OCI-LY3 (cell line): ENCODE measurements around the gene GNAT3.

Experiments
- H2AFZ ChIP-seq: fragments of 200-600, 300-600 bp; shearing (Covaris generic); 2 replicates; pipeline ENCODE4 v1.6.0; 2014; ENCODE audit warnings: antibody characterized with exemption, low read depth, low read length
- H3K27ac ChIP-seq: fragments of 200-600, 300-600 bp; sonication (generic); 2 replicates; pipeline ENCODE4 v1.5.1; 2014; ENCODE audit warnings: mild to moderate bottlenecking, low read length, moderate library complexity, mixed read lengths
- H3K27me3 ChIP-seq: fragments of 200-600, 300-600 bp; sonication (generic); 2 replicates; pipeline ENCODE4 v1.6.1; 2014; ENCODE audit warnings: low read depth, low read length, mixed read lengths
- H3K36me3 ChIP-seq: fragments of 200-600, 300-600 bp; sonication (generic); replicated peaks from 2 replicates; pipeline ENCODE3; 2014; ENCODE audit warnings: low read depth, low read length, mixed read lengths
- H3K4me1 ChIP-seq: fragments of 300-600, 200-600 bp; sonication (generic); 2 replicates; pipeline ENCODE4 v1.6.1; 2014; ENCODE audit warnings: low read length, mixed read lengths
- H3K4me2 ChIP-seq: fragments of 200-600, 300-600 bp; sonication (generic); 2 replicates; pipeline ENCODE4 v1.6.1; 2014; ENCODE audit warnings: low read length, mixed read lengths
- H3K4me3 ChIP-seq: fragments of 300-600, 200-600 bp; sonication (generic); 2 replicates; pipeline ENCODE4 v1.5.1; 2014; ENCODE audit warnings: antibody characterized with exemption, mild to moderate bottlenecking, low read length, moderate library complexity
- H3K79me2 ChIP-seq: fragments of 300-600, 200-600 bp; shearing (Covaris generic); 2 replicates; pipeline ENCODE4 v1.6.1; 2014; ENCODE audit warnings: mild to moderate bottlenecking, low read length, mixed read lengths
- H3K9ac ChIP-seq: fragments of 300-600, 200-600 bp; shearing (Covaris generic); 2 replicates; pipeline ENCODE4 v1.6.0; 2014; ENCODE audit warnings: mild to moderate bottlenecking, low read length, moderate library complexity
- H3K9me3 ChIP-seq: fragments of 200-600, 300-600 bp; shearing (Covaris generic); 2 replicates; pipeline ENCODE4 v1.6.1; 2014; ENCODE audit warnings: low read length, mixed read lengths; ENCODE audit not compliant: insufficient read depth
- H4K20me1 ChIP-seq: fragments of 200-600, 300-600 bp; sonication (generic); 2 replicates; pipeline ENCODE4 v1.6.1; 2016; ENCODE audit warnings: low read length, mixed read lengths; ENCODE audit not compliant: insufficient read depth
- CTCF ChIP-seq: fragments of 200-600, 300-600 bp; sonication (generic); IDR thresholded peaks from 2 replicates; pipeline ENCODE4 v1.5.1; 2014; ENCODE audit warnings: antibody characterized with exemption, low read length, low read depth
- EZH2phosphoT487 ChIP-seq: fragments of 200-600 bp; shearing (Covaris generic); IDR thresholded peaks from 2 replicates; pipeline ENCODE4 v1.6.1; 2018; ENCODE audit warnings: antibody characterized with exemption, mixed run types, low read depth

The GNAT3 gene

GRCh38 chr7:80521809-80522208 is 9.9 kb upstream of the GNAT3 start:
- Histone ChIP-seq H2AFZ (no peak overlapping the region), H3K4me2 (no peak overlapping the region), H3K9me3 (no peaks in the 10 kb centered on the region), H3K27ac (no peak overlapping the region), H3K9ac (no peak overlapping the region), H4K20me1 (no peaks in the 10 kb centered on the region), H3K27me3 (no peaks in the 10 kb centered on the region), H3K4me1 (peaks cover 11% of the 10 kb centered on the region), H3K79me2 (no peaks in the 10 kb centered on the region), H3K36me3 (no peaks in the 10 kb centered on the region), H3K4me3 (no peak overlapping the region)
- TF ChIP-seq CTCF (no peak), EZH2phosphoT487 (no peak)

- H3K9ac ChIP-seq, result no peak overlapping the region
- H3K36me3 ChIP-seq, result no peaks in the 10 kb centered on the region
- H3K4me3 ChIP-seq, result no peak overlapping the region
- no peak overlapping the region for H3K4me2 ChIP-seq
- H3K27me3 ChIP-seq, result peaks cover 2% of the 10 kb centered on the region; the same call in 1 of the 2 replicates
- H3K27ac ChIP-seq, result no peak overlapping the region
- no peaks in the 10 kb centered on the region for H3K79me2 ChIP-seq
- peaks cover 13% of the 10 kb centered on the region for H3K4me1 ChIP-seq
- H2AFZ ChIP-seq, result no peak overlapping the region
- H3K9me3 ChIP-seq, result no peaks in the 10 kb centered on the region
- TF ChIP-seq EZH2phosphoT487, result no peak
- no peak for TF ChIP-seq CTCF
- no peaks in the 10 kb centered on the region for H4K20me1 ChIP-seq
Measured at GRCh38 chr7:80520199-80520598, 8.3 kb upstream of the GNAT3 start.

GRCh38 chr7:80517282-80517747 is 5.5 kb upstream of the GNAT3 start:
- peaks cover 13% of the 10 kb centered on the region for H3K4me1 ChIP-seq
- no peak overlapping the region for H3K9ac ChIP-seq
- no peaks in the 10 kb centered on the region for H3K9me3 ChIP-seq
- no peaks in the 10 kb centered on the region for H3K36me3 ChIP-seq
- peaks cover 9% of the 10 kb centered on the region; the same call in 1 of the 2 replicates for H3K27me3 ChIP-seq
- TF ChIP-seq EZH2phosphoT487 (no peak), CTCF (peak; percentile 14; the same call in 1 of the 2 replicates)
- no peaks in the 10 kb centered on the region for H3K79me2 ChIP-seq
- no peak overlapping the region for H3K27ac ChIP-seq
- no peaks in the 10 kb centered on the region for H4K20me1 ChIP-seq
- H3K4me2 ChIP-seq, result peak overlapping the region; percentile 38
- no peak overlapping the region for H3K4me3 ChIP-seq
- no peak overlapping the region for H2AFZ ChIP-seq

GRCh38 chr7:80515298-80515697 is 3.4 kb upstream of the GNAT3 start:
- Histone ChIP-seq H3K4me1 (peaks cover 13% of the 10 kb centered on the region), H3K36me3 (no peaks in the 10 kb centered on the region)

More at GRCh38 chr7:80515298-80515697, 3.4 kb upstream of the GNAT3 start:
- no peak overlapping the region for H3K27ac ChIP-seq
- no peaks in the 10 kb centered on the region for H3K9me3 ChIP-seq
- no peak overlapping the region for H3K9ac ChIP-seq
- no peaks in the 10 kb centered on the region for H4K20me1 ChIP-seq
- no peak overlapping the region for H2AFZ ChIP-seq
- H3K4me3 ChIP-seq, result no peak overlapping the region
- TF ChIP-seq EZH2phosphoT487, result no peak
- no peak for TF ChIP-seq CTCF
- no peaks in the 10 kb centered on the region for H3K79me2 ChIP-seq
- peaks cover 9% of the 10 kb centered on the region; the same call in 1 of the 2 replicates for H3K27me3 ChIP-seq
- no peak overlapping the region for H3K4me2 ChIP-seq
